Loucy (cell line): ENCODE results near the gene C1QC.
"Not testable (repeated sequence)": the region's sequence is repeated elsewhere in the genome, so short reads cannot be mapped to it uniquely, and the experiment has no call there.

Source experiments
- H2AFZ ChIP-seq: fragments of 200-600 bp; sonication (generic); 2 replicates; pipeline ENCODE4 v1.6.0; 2016; ENCODE audit warnings: antibody characterized with exemption, mild to moderate bottlenecking, low read length, moderate library complexity
- H3F3A ChIP-seq: fragments of 200-600 bp; 2 replicates; pipeline ENCODE4 v1.6.0; 2016; ENCODE audit warnings: antibody characterized with exemption, low read depth, mild to moderate bottlenecking
- H3K27me3 ChIP-seq: fragments of 200-600 bp; sonication (generic); 2 replicates; pipeline ENCODE4 v1.6.1; 2014; ENCODE audit warnings: low read length, mild to moderate bottlenecking; ENCODE audit not compliant: insufficient read depth, poor library complexity, severe bottlenecking
- H3K36me3 ChIP-seq: fragments of 200-600 bp; sonication (generic); 2 replicates; pipeline ENCODE4 v1.6.1; 2016; ENCODE audit warnings: low read length; ENCODE audit not compliant: insufficient read depth
- H3K4me1 ChIP-seq: fragments of 200-600 bp; sonication (generic); 2 replicates; pipeline ENCODE4 v1.5.1; 2014; ENCODE audit warnings: low read length, mild to moderate bottlenecking; ENCODE audit not compliant: insufficient read depth, poor library complexity, severe bottlenecking
- H3K4me2 ChIP-seq: fragments of 200-600 bp; sonication (generic); 2 replicates; pipeline ENCODE4 v1.6.0; 2014; ENCODE audit warnings: antibody characterized with exemption, low read length, low read depth, mild to moderate bottlenecking; ENCODE audit not compliant: poor library complexity, severe bottlenecking
- H3K4me3 ChIP-seq: fragments of 200-600 bp; sonication (generic); 2 replicates; pipeline ENCODE4 v1.5.1; 2014; ENCODE audit warnings: low read length, mild to moderate bottlenecking, mixed read lengths; ENCODE audit not compliant: poor library complexity, severe bottlenecking
- H3K79me2 ChIP-seq: fragments of 200-600 bp; sonication (generic); 2 replicates; pipeline ENCODE4 v1.6.1; 2014; ENCODE audit warnings: low read length; ENCODE audit not compliant: insufficient read depth
- H3K9ac ChIP-seq: fragments of 200-600 bp; sonication (generic); 2 replicates; pipeline ENCODE4 v1.6.0; 2014; ENCODE audit warnings: mild to moderate bottlenecking, low read depth, low read length, moderate library complexity; ENCODE audit not compliant: poor library complexity, severe bottlenecking
- H3K9me2 ChIP-seq: fragments of 200-600 bp; sonication (generic); replicated peaks from 2 replicates; pipeline ENCODE4 v1.6.1; 2016; ENCODE audit warnings: low read depth, low read length, mixed read lengths
- H3K9me3 ChIP-seq: fragments of 200-600 bp; sonication (generic); 2 replicates; pipeline ENCODE4 v1.6.1; 2014; ENCODE audit warnings: mild to moderate bottlenecking, antibody characterized with exemption, low read length, low read depth; ENCODE audit not compliant: insufficient read depth
- H4K20me1 ChIP-seq: fragments of 200-600 bp; sonication (generic); 2 replicates; pipeline ENCODE4 v1.6.0; 2014; ENCODE audit warnings: antibody characterized with exemption, low read length, mild to moderate bottlenecking; ENCODE audit not compliant: insufficient read depth, poor library complexity, severe bottlenecking
- EZH2phosphoT487 ChIP-seq: fragments of 200-600 bp; IDR thresholded peaks from 2 replicates; pipeline ENCODE4 v1.6.1; 2018; ENCODE audit warnings: antibody characterized with exemption, mild to moderate bottlenecking, moderate library complexity, borderline replicate concordance
- TF ChIP-seq, protein P1 (sequence below): fragments of 200-600 bp; sonication (generic); conservative IDR thresholded peaks from 2 replicates; pipeline ENCODE4 v1.5.1; 2014; ENCODE audit warnings: mild to moderate bottlenecking, antibody characterized with exemption, low read length

Gene C1QC

GRCh38 chr1:22666412-22666811 is 23.0 kb downstream of the C1QC start:
- H3K36me3 ChIP-seq: no peaks in the 10 kb centered on the region
- H3K9me2 ChIP-seq: no peaks in the 10 kb centered on the region
- H3K4me2 ChIP-seq: no peak overlapping the region
- no peak overlapping the region for H3K9ac ChIP-seq
- no peaks in the 10 kb centered on the region for H4K20me1 ChIP-seq
- no peaks in the 10 kb centered on the region for H3F3A ChIP-seq
- H3K4me1 ChIP-seq: no peaks in the 10 kb centered on the region
- no peaks in the 10 kb centered on the region for H3K9me3 ChIP-seq
- TF ChIP-seq, protein P1, sequence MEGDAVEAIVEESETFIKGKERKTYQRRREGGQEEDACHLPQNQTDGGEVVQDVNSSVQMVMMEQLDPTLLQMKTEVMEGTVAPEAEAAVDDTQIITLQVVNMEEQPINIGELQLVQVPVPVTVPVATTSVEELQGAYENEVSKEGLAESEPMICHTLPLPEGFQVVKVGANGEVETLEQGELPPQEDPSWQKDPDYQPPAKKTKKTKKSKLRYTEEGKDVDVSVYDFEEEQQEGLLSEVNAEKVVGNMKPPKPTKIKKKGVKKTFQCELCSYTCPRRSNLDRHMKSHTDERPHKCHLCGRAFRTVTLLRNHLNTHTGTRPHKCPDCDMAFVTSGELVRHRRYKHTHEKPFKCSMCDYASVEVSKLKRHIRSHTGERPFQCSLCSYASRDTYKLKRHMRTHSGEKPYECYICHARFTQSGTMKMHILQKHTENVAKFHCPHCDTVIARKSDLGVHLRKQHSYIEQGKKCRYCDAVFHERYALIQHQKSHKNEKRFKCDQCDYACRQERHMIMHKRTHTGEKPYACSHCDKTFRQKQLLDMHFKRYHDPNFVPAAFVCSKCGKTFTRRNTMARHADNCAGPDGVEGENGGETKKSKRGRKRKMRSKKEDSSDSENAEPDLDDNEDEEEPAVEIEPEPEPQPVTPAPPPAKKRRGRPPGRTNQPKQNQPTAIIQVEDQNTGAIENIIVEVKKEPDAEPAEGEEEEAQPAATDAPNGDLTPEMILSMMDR: no peak
- no peak for TF ChIP-seq EZH2phosphoT487
- H3K27me3 ChIP-seq: no peaks in the 10 kb centered on the region
- no peak overlapping the region for H2AFZ ChIP-seq
- no peak overlapping the region for H3K4me3 ChIP-seq
- H3K79me2 ChIP-seq: no peaks in the 10 kb centered on the region

DNA sequence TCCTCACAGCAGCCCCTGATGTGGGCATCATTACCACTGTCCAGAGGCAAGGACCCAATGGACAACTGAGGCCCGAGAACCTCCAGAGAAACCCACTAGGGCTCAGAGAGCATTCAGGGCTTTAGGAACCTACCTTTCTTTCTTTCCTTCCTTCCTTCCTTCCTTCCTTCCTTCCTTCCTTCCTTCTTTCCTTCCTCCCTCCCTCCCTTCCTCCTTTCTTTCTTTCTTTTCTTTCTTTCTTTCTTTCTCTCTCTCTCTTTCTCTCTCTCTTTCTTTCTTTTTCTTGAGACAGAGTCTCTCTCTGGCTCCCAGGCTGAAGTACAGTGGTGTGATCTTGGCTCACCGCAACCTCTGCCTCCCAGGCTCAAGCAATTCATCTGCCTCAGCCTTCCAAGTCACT is 25.4 kb downstream of the C1QC start:
- H3K27me3 ChIP-seq, H3K36me3 ChIP-seq, H3K4me1 ChIP-seq, H3K9me2 ChIP-seq, H3F3A ChIP-seq, H4K20me1 ChIP-seq, H3K9ac ChIP-seq, H3K4me3 ChIP-seq, H3K9me3 ChIP-seq, H3K4me2 ChIP-seq, H2AFZ ChIP-seq, H3K79me2 ChIP-seq: not testable (repeated sequence)

GRCh38 chr1:22670352-22670975 is 27.0 kb downstream of the C1QC start:
- TF ChIP-seq, protein P1: no peak
- no peak for TF ChIP-seq EZH2phosphoT487
- Histone ChIP-seq H3K9me2 (no peaks in the 10 kb centered on the region), H3K4me3 (no peak overlapping the region), H3F3A (no peaks in the 10 kb centered on the region), H3K79me2 (no peaks in the 10 kb centered on the region), H3K9ac (no peak overlapping the region), H3K36me3 (no peaks in the 10 kb centered on the region), H3K4me1 (no peaks in the 10 kb centered on the region), H3K27me3 (no peaks in the 10 kb centered on the region), H3K4me2 (no peak overlapping the region), H3K9me3 (no peaks in the 10 kb centered on the region), H4K20me1 (no peaks in the 10 kb centered on the region), H2AFZ (no peak overlapping the region)

DNA sequence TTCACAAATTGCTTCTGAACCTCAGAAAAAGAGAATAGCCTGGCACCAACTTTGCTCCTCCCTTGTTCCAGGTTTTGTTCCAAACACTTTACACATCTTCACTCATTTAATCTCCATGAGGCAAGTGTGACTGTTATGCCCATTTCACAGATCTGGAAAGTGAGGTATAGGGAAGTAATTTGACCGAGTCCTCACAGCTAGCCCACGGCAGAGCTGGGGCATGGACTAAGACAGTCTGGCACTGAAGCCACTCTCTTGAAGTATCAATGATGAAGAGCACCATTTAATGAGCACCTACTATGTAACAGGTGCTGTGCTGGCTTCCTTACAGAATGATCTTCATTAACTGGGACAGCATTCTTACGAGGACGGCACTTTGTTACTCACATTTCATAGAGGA is 28.6 kb downstream of the C1QC start:
- no peaks in the 10 kb centered on the region for H3K9me2 ChIP-seq
- no peaks in the 10 kb centered on the region for H4K20me1 ChIP-seq
- H3K4me2 ChIP-seq: no peak overlapping the region
- no peak overlapping the region for H3K4me3 ChIP-seq
- no peaks in the 10 kb centered on the region for H3K36me3 ChIP-seq
- no peaks in the 10 kb centered on the region for H3K9me3 ChIP-seq
- H3K9ac ChIP-seq: no peak overlapping the region
- no peak overlapping the region for H2AFZ ChIP-seq
- TF ChIP-seq, protein P1: no peak
- no peak for TF ChIP-seq EZH2phosphoT487
- no peaks in the 10 kb centered on the region for H3F3A ChIP-seq
- H3K27me3 ChIP-seq: no peaks in the 10 kb centered on the region
- no peaks in the 10 kb centered on the region for H3K79me2 ChIP-seq
- H3K4me1 ChIP-seq: no peaks in the 10 kb centered on the region
